Measurements from ENCODE around the gene SRRM4. TPM values are rescaled to one million over a fixed set of nuclear protein-coding genes. Genes with fewer than 3 reads are reported as not detected.
"Not testable (repeated sequence)": the region's sequence is repeated elsewhere in the genome, so short reads cannot be mapped to it uniquely, and the experiment has no call there.

Gene SRRM4
- polyA plus RNA-seq, 2 donors: under 0.01 TPM

GRCh38 chr12:119020406-119021360 lies 39.3 kb downstream of the SRRM4 start:
- no peaks in the 10 kb centered on the region for H3K9me3 ChIP-seq (ENCODE audit: control insufficient read depth in 2 of 2, insufficient read depth in 1 of 2, low read depth in 1 of 2, low read length in 1 of 2)
- H3K27me3 ChIP-seq (ENCODE audit: control insufficient read depth in 1 of 2, insufficient read depth in 2 of 2, low read length in 2 of 2): no peaks in the 10 kb centered on the region
- H3K27ac ChIP-seq (ENCODE audit: low read depth in 2 of 2, low read length in 1 of 2): no peak overlapping the region
- no peaks in the 10 kb centered on the region for H3K4me1 ChIP-seq (ENCODE audit: control insufficient read depth in 2 of 2, insufficient read depth in 2 of 2, low read length in 1 of 2)
- no peak overlapping the region for H3K4me3 ChIP-seq (ENCODE audit: low read depth in 1 of 2, low read length in 2 of 2)
- no peaks in the 10 kb centered on the region for H3K36me3 ChIP-seq (ENCODE audit: control insufficient read depth in 2 of 2, insufficient read depth in 2 of 2, low read length in 1 of 2)
- 15 to 16% methylated on average over 21 of the region's 21 CpGs for WGBS, 2 donors

DNA sequence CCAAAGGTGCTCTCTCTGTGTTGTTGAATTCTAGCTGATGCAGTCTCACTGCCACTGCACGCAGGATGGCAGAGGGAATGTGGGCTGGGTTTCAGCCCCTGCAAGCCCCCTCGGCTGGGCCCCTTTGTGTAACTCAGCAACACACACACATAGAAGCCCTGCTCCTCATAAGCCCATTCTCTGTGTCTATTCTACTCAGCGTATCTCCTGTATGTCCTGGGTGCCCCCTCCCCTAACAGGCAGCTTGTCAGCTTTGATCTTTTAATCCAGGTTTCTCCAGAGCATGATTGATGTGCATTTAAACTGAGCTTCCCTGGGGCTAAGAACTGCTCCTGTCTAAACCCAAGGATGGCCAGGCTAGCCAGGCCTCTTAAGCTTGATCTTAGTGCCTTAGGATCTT lies 43.0 kb downstream of the SRRM4 start:
- H3K27ac ChIP-seq (ENCODE audit: low read depth in 2 of 2, low read length in 1 of 2): no peak overlapping the region
- no peaks in the 10 kb centered on the region for H3K9me3 ChIP-seq (ENCODE audit: control insufficient read depth in 2 of 2, insufficient read depth in 1 of 2, low read depth in 1 of 2, low read length in 1 of 2)
- 14 to 24% methylated on average over 3 of the region's 3 CpGs for WGBS, 2 donors
- no peaks in the 10 kb centered on the region for H3K27me3 ChIP-seq (ENCODE audit: control insufficient read depth in 1 of 2, insufficient read depth in 2 of 2, low read length in 2 of 2)
- H3K4me1 ChIP-seq (ENCODE audit: control insufficient read depth in 2 of 2, insufficient read depth in 2 of 2, low read length in 1 of 2): no peaks in the 10 kb centered on the region
- no peak overlapping the region for H3K4me3 ChIP-seq (ENCODE audit: low read depth in 1 of 2, low read length in 2 of 2)
- no peaks in the 10 kb centered on the region for H3K36me3 ChIP-seq (ENCODE audit: control insufficient read depth in 2 of 2, insufficient read depth in 2 of 2, low read length in 1 of 2)

- Histone ChIP-seq H3K9me3 (ENCODE audit: control insufficient read depth in 2 of 2, insufficient read depth in 1 of 2, low read depth in 1 of 2, low read length in 1 of 2) (no peaks in the 10 kb centered on the region), H3K4me1 (ENCODE audit: control insufficient read depth in 2 of 2, insufficient read depth in 2 of 2, low read length in 1 of 2) (no peaks in the 10 kb centered on the region), H3K4me3 (ENCODE audit: low read depth in 1 of 2, low read length in 2 of 2) (no peak overlapping the region), H3K36me3 (ENCODE audit: control insufficient read depth in 2 of 2, insufficient read depth in 2 of 2, low read length in 1 of 2) (no peaks in the 10 kb centered on the region), H3K27me3 (ENCODE audit: control insufficient read depth in 1 of 2, insufficient read depth in 2 of 2, low read length in 2 of 2) (no peaks in the 10 kb centered on the region), H3K27ac (ENCODE audit: low read depth in 2 of 2, low read length in 1 of 2) (no peak overlapping the region)
- 78 to 90% methylated on average over 3 of the region's 3 CpGs for WGBS, 2 donors
Measured at GRCh38 chr12:119025786-119026185, 44.4 kb downstream of the SRRM4 start.

DNA sequence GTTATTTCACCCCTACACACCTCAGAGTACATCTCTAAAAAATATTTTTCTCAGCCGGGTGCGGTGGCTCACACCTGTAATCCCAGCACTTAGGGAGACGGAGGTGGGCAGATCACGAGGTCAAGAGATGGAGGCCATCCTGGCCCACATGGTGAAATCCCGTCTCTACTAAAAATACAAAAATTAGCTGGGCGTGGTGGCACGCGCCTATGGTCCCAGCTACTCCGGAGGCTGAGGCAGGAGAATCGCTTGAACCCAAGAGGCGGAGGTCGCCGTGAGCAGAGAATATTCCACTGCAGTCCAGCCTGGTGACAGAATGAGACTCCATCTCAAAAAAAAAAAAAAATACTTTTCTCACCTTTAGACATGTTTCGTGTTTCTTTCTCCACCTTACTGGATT lies 52.0 kb downstream of the SRRM4 start:
- H3K4me3 ChIP-seq (ENCODE audit: low read depth in 1 of 2, low read length in 2 of 2); H3K27ac ChIP-seq (ENCODE audit: low read depth in 2 of 2, low read length in 1 of 2); H3K4me1 ChIP-seq (ENCODE audit: control insufficient read depth in 2 of 2, insufficient read depth in 2 of 2, low read length in 1 of 2); H3K9me3 ChIP-seq (ENCODE audit: control insufficient read depth in 2 of 2, insufficient read depth in 1 of 2, low read depth in 1 of 2, low read length in 1 of 2); H3K27me3 ChIP-seq (ENCODE audit: control insufficient read depth in 1 of 2, insufficient read depth in 2 of 2, low read length in 2 of 2); H3K36me3 ChIP-seq (ENCODE audit: control insufficient read depth in 2 of 2, insufficient read depth in 2 of 2, low read length in 1 of 2): not testable (repeated sequence)
- WGBS, 2 donors: 92% methylated on average over 14 of the region's 14 CpGs

- no peaks in the 10 kb centered on the region for H3K9me3 ChIP-seq (ENCODE audit: control insufficient read depth in 2 of 2, insufficient read depth in 1 of 2, low read depth in 1 of 2, low read length in 1 of 2)
- H3K27ac ChIP-seq (ENCODE audit: low read depth in 2 of 2, low read length in 1 of 2): no peak overlapping the region
- H3K4me3 ChIP-seq (ENCODE audit: low read depth in 1 of 2, low read length in 2 of 2): no peak overlapping the region
- H3K4me1 ChIP-seq (ENCODE audit: control insufficient read depth in 2 of 2, insufficient read depth in 2 of 2, low read length in 1 of 2): no peaks in the 10 kb centered on the region
- H3K36me3 ChIP-seq (ENCODE audit: control insufficient read depth in 2 of 2, insufficient read depth in 2 of 2, low read length in 1 of 2): no peaks in the 10 kb centered on the region
- H3K27me3 ChIP-seq (ENCODE audit: control insufficient read depth in 1 of 2, insufficient read depth in 2 of 2, low read length in 2 of 2): no peaks in the 10 kb centered on the region
- 51 to 53% methylated on average over 17 of the region's 17 CpGs for WGBS, 2 donors
Measured at GRCh38 chr12:119036878-119037825, 55.8 kb downstream of the SRRM4 start.

GRCh38 chr12:119044094-119044493 lies 62.8 kb downstream of the SRRM4 start:
- no peak overlapping the region for H3K4me3 ChIP-seq (ENCODE audit: low read depth in 1 of 2, low read length in 2 of 2)
- 84 to 88% methylated on average over 6 of the region's 6 CpGs for WGBS, 2 donors
- no peaks in the 10 kb centered on the region for H3K27me3 ChIP-seq (ENCODE audit: control insufficient read depth in 1 of 2, insufficient read depth in 2 of 2, low read length in 2 of 2)
- no peaks in the 10 kb centered on the region for H3K4me1 ChIP-seq (ENCODE audit: control insufficient read depth in 2 of 2, insufficient read depth in 2 of 2, low read length in 1 of 2)
- no peaks in the 10 kb centered on the region for H3K36me3 ChIP-seq (ENCODE audit: control insufficient read depth in 2 of 2, insufficient read depth in 2 of 2, low read length in 1 of 2)
- no peaks in the 10 kb centered on the region for H3K9me3 ChIP-seq (ENCODE audit: control insufficient read depth in 2 of 2, insufficient read depth in 1 of 2, low read depth in 1 of 2, low read length in 1 of 2)
- no peak overlapping the region for H3K27ac ChIP-seq (ENCODE audit: low read depth in 2 of 2, low read length in 1 of 2)

DNA sequence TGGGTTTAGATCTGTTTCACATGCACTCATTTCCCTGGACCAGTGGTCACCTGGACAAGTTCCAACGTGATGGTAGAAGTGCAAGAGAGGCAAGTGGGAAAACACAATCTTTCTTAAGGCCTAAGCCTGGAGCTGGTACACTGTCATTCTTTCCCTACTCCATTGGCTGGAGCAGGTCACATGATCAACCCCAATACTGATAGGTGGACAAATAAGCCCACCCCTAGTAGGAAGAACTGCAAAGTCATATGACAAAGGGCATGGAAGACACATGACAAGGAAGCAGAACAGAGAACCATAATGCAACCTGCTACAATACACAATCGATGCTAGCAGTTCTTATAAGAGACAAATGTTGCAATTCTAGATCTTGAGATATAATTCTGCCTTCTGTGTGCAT lies 66.3 kb downstream of the SRRM4 start:
- Histone ChIP-seq H3K36me3 (ENCODE audit: control insufficient read depth in 2 of 2, insufficient read depth in 2 of 2, low read length in 1 of 2) (no peaks in the 10 kb centered on the region), H3K4me3 (ENCODE audit: low read depth in 1 of 2, low read length in 2 of 2) (no peak overlapping the region), H3K4me1 (ENCODE audit: control insufficient read depth in 2 of 2, insufficient read depth in 2 of 2, low read length in 1 of 2) (no peaks in the 10 kb centered on the region), H3K27ac (ENCODE audit: low read depth in 2 of 2, low read length in 1 of 2) (no peak overlapping the region), H3K27me3 (ENCODE audit: control insufficient read depth in 1 of 2, insufficient read depth in 2 of 2, low read length in 2 of 2) (no peaks in the 10 kb centered on the region), H3K9me3 (ENCODE audit: control insufficient read depth in 2 of 2, insufficient read depth in 1 of 2, low read depth in 1 of 2, low read length in 1 of 2) (peaks cover 0 to 2% of the 10 kb centered on the region in 2 donors)
- whole genome bisulfite sequencing, 2 donors: 62 to 78% methylated on average over 2 of the region's 2 CpGs

- Histone ChIP-seq H3K9me3 (ENCODE audit: control insufficient read depth in 2 of 2, insufficient read depth in 1 of 2, low read depth in 1 of 2, low read length in 1 of 2) (peaks cover 0 to 2% of the 10 kb centered on the region in 2 donors), H3K4me1 (ENCODE audit: control insufficient read depth in 2 of 2, insufficient read depth in 2 of 2, low read length in 1 of 2) (no peaks in the 10 kb centered on the region), H3K27ac (ENCODE audit: low read depth in 2 of 2, low read length in 1 of 2) (no peak overlapping the region), H3K27me3 (ENCODE audit: control insufficient read depth in 1 of 2, insufficient read depth in 2 of 2, low read length in 2 of 2) (no peaks in the 10 kb centered on the region), H3K4me3 (ENCODE audit: low read depth in 1 of 2, low read length in 2 of 2) (no peak overlapping the region), H3K36me3 (ENCODE audit: control insufficient read depth in 2 of 2, insufficient read depth in 2 of 2, low read length in 1 of 2) (no peaks in the 10 kb centered on the region)
Measured at GRCh38 chr12:119050663-119051062, 69.3 kb downstream of the SRRM4 start.

GRCh38 chr12:119051474-119051873 lies 70.1 kb downstream of the SRRM4 start:
- peaks cover 0 to 4% of the 10 kb centered on the region in 2 donors for H3K9me3 ChIP-seq (ENCODE audit: control insufficient read depth in 2 of 2, insufficient read depth in 1 of 2, low read depth in 1 of 2, low read length in 1 of 2)
- H3K27me3 ChIP-seq (ENCODE audit: control insufficient read depth in 1 of 2, insufficient read depth in 2 of 2, low read length in 2 of 2): no peaks in the 10 kb centered on the region
- WGBS, 2 donors: 80 to 82% methylated on average over 4 of the region's 4 CpGs
- no peaks in the 10 kb centered on the region for H3K4me1 ChIP-seq (ENCODE audit: control insufficient read depth in 2 of 2, insufficient read depth in 2 of 2, low read length in 1 of 2)
- H3K4me3 ChIP-seq (ENCODE audit: low read depth in 1 of 2, low read length in 2 of 2): no peak overlapping the region
- no peaks in the 10 kb centered on the region for H3K36me3 ChIP-seq (ENCODE audit: control insufficient read depth in 2 of 2, insufficient read depth in 2 of 2, low read length in 1 of 2)
- H3K27ac ChIP-seq (ENCODE audit: low read depth in 2 of 2, low read length in 1 of 2): no peak overlapping the region
